HCT116 (cell line): Measurements from ENCODE around the gene TPD52L1.

Experiments used
- ELF1 ChIP-seq: IDR thresholded peaks from 2 replicates; pipeline ENCODE4 v1.6.1; 2012; ENCODE audit warnings: low read depth, borderline replicate concordance
- EZH2 ChIP-seq: fragments of 200-600 bp; sonication (generic); IDR thresholded peaks from 2 replicates; pipeline ENCODE4 v1.6.1; 2017; ENCODE audit warnings: antibody characterized with exemption, mixed run types
- SIN3A ChIP-seq: IDR thresholded peaks from 2 replicates; pipeline ENCODE4 v1.6.1; 2012; ENCODE audit warnings: low read depth

DNA sequence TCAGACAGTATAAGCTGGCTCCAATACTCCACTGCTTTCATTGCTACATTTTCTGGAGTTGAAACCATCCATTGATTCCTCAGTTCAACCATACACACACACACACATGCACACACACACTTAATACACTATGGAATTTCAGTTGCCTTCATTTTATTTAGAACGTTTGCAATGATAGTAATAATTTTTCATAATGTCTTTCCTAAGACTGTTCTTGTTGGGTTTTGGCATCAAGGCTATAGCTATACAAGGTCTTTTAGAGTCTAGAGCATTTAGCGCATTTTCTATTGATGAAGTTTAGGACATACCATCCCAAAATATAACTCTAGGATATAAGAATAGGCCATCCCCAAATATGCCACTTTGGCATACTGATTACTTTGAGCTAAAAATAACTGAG lies 15.5 kb upstream of the TPD52L1 start:
- TF ChIP-seq ELF1, result no peak
- no peak for TF ChIP-seq EZH2
- TF ChIP-seq SIN3A, result no peak
